Measurements from ENCODE around the gene CACNG7. TPM values are rescaled to one million over a fixed set of nuclear protein-coding genes. Genes with fewer than 3 reads are reported as not detected.

Gene CACNG7
- total RNA-seq, 1 experiment from 2014 or later = not detected

DNA sequence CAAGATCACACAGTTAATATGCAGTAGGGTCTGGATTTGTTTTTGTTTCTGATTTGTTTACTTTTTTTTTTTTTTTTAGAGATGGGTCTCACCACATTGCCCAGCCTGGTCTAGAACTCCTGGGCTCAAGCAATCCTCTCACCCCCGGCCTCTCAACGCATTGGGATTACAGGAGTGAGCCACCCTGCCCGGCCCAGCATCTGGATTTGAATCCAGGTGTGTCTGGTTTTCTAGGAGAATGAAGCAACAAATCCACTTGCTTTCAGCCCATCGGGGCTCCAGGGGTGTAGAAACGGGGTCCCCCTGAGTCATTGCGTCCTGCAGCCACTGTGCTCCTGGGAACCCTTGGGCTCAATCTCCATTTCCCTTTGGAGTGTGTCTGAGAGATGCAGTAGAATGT is 60.3 kb downstream of the CACNG7 start:
- POLR2A ChIA-PET (ENCODE audit: unreplicated experiment) = no interaction called here
- Histone ChIP-seq H3K9ac (ENCODE audit: low read length) (no peak overlapping the region), H4K20me1 (ENCODE audit: low read length) (no peaks in the 10 kb centered on the region), H3K9me3 (ENCODE audit: low read length) (no peaks in the 10 kb centered on the region), H3K36me3 (ENCODE audit: low read depth, low read length) (no peaks in the 10 kb centered on the region), H3K27me3 (ENCODE audit: low read length) (peaks cover 6% of the 10 kb centered on the region; the same call in 1 of the 2 replicates), H2AFZ (ENCODE audit: low read length) (no peak overlapping the region), H3K4me3 (ENCODE audit: low read length) (no peak overlapping the region), H3F3A (ENCODE audit: low read length, unreplicated experiment) (no peaks in the 10 kb centered on the region), H3K79me2 (ENCODE audit: low read length) (no peaks in the 10 kb centered on the region), H3K27ac (ENCODE audit: low read length) (no peak overlapping the region), H3K4me1 (ENCODE audit: insufficient read depth, low read length) (no peaks in the 10 kb centered on the region), H3K9me2 (replicated peaks; ENCODE audit: low read length) (no peaks in the 10 kb centered on the region), H3K4me2 (ENCODE audit: low read length) (no peak overlapping the region)
- TF ChIP-seq EZH2 (IDR thresholded peaks at IDR 0.05; ENCODE audit: low read length, unreplicated experiment) (no peak), EZH2phosphoT487 (IDR thresholded peaks at IDR 0.05; ENCODE audit: borderline replicate concordance, low read length) (no peak)
- TF ChIP-seq, protein P1, sequence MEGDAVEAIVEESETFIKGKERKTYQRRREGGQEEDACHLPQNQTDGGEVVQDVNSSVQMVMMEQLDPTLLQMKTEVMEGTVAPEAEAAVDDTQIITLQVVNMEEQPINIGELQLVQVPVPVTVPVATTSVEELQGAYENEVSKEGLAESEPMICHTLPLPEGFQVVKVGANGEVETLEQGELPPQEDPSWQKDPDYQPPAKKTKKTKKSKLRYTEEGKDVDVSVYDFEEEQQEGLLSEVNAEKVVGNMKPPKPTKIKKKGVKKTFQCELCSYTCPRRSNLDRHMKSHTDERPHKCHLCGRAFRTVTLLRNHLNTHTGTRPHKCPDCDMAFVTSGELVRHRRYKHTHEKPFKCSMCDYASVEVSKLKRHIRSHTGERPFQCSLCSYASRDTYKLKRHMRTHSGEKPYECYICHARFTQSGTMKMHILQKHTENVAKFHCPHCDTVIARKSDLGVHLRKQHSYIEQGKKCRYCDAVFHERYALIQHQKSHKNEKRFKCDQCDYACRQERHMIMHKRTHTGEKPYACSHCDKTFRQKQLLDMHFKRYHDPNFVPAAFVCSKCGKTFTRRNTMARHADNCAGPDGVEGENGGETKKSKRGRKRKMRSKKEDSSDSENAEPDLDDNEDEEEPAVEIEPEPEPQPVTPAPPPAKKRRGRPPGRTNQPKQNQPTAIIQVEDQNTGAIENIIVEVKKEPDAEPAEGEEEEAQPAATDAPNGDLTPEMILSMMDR (conservative IDR thresholded peaks at IDR 0.05; ENCODE audit: low read depth, low read length) = no peak
- ATAC-seq (no peak), DNase-seq (no peak)
- CTCF ChIA-PET = no interaction called here
- no TSS peak for BruUV-seq (replicated peaks)
- intact Hi-C loops (cut with micrococcal nuclease) = no loop called here

DNA sequence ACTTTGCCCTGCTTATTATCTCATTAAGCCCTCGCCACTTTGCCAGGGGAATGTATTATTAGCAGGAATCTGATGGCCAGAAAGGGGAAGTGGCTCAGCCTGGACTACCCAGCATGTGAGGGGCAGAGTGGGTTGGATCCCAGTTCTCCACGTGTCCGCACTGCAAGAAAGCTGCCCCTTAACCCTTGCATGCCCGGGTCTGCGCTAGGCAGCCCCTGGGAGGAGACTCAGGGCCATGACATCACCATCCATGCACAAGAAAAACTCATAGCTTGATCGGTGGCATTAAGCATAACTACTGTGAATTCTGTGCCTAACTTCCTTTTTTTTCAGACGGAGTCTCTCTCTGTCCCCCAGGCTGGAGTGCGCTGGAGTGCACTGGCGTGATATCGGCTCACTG is 62.6 kb downstream of the CACNG7 start:
- DNase-seq (no peak), ATAC-seq (no peak)
- TF ChIP-seq EZH2phosphoT487 (IDR thresholded peaks at IDR 0.05; ENCODE audit: borderline replicate concordance, low read length) (no peak), EZH2 (IDR thresholded peaks at IDR 0.05; ENCODE audit: low read length, unreplicated experiment) (no peak)
- TF ChIP-seq, protein P1 (conservative IDR thresholded peaks at IDR 0.05; ENCODE audit: low read depth, low read length) = no peak
- Histone ChIP-seq H3K27ac (ENCODE audit: low read length) (no peak overlapping the region), H3K9ac (ENCODE audit: low read length) (no peak overlapping the region), H3K27me3 (ENCODE audit: low read length) (no peaks in the 10 kb centered on the region), H3K9me3 (ENCODE audit: low read length) (no peaks in the 10 kb centered on the region), H3K9me2 (replicated peaks; ENCODE audit: low read length) (no peaks in the 10 kb centered on the region), H3K79me2 (ENCODE audit: low read length) (no peaks in the 10 kb centered on the region), H4K20me1 (ENCODE audit: low read length) (no peaks in the 10 kb centered on the region), H2AFZ (ENCODE audit: low read length) (no peak overlapping the region), H3K4me3 (ENCODE audit: low read length) (no peak overlapping the region), H3K36me3 (ENCODE audit: low read depth, low read length) (no peaks in the 10 kb centered on the region), H3F3A (ENCODE audit: low read length, unreplicated experiment) (no peaks in the 10 kb centered on the region), H3K4me2 (ENCODE audit: low read length) (no peak overlapping the region), H3K4me1 (ENCODE audit: insufficient read depth, low read length) (no peaks in the 10 kb centered on the region)
- POLR2A ChIA-PET (ENCODE audit: unreplicated experiment) = no interaction called here
- intact Hi-C loops (cut with micrococcal nuclease) = loop anchor here (10.0 kb wide), 1 partner anchor 67 kb away; the partner anchor contains the start of gene CACNG7
- BruUV-seq (replicated peaks) = no TSS peak
- CTCF ChIA-PET = no interaction called here

DNA sequence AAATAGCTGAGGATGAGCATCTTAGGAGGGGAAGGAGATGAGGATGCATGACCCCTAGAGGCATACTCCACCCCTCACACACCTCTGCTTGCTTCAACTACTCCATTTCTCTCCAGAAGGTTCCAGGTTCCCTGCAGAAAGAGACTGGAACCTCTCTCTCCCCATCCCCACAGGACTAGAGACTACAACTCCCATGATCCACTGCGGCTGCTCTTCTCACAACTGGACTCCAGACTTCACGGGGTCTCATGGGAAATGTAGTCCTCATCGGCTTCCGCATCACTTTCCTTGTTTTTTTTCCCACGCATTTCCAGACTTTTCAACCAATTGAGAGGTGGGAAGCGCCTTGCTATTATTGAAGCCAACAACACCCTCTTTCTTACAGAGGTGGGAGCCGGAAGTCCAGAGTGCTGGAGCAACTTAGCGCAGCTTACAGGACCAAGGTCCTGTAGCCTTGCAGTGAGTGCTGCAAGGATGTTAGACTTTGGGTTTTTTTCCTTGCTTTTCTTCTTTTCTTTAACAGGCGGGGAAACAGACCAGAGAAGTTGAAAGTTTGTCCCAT is 68.4 kb downstream of the CACNG7 start:
- no peak overlapping the region for H3K27ac ChIP-seq (ENCODE audit: low read length)
- 0 out of 2 replicates have a peak overlapping the region, but pooled peaks have one; percentile 12 for H3K4me3 ChIP-seq (ENCODE audit: low read length)
- H3K79me2 ChIP-seq (ENCODE audit: low read length) = peaks cover 14% of the 10 kb centered on the region
- no peaks in the 10 kb centered on the region for H3K9me2 ChIP-seq (replicated peaks; ENCODE audit: low read length)
- no peak overlapping the region for H3K9ac ChIP-seq (ENCODE audit: low read length)
- H3F3A ChIP-seq (ENCODE audit: low read length, unreplicated experiment) = peaks cover 7% of the 10 kb centered on the region
- DNase-seq = peak; percentile 91
- H4K20me1 ChIP-seq (ENCODE audit: low read length) = no peaks in the 10 kb centered on the region
- ChIA-PET CTCF (interaction anchor here (0.5 kb wide), 1 partner anchor 28 kb away, joined by 7 read pairs; no protein-coding TSS in a partner anchor), POLR2A (ENCODE audit: unreplicated experiment) (no interaction called here)
- TF ChIP-seq, protein P1 (conservative IDR thresholded peaks at IDR 0.05; ENCODE audit: low read depth, low read length) = no peak
- TF ChIP-seq EZH2phosphoT487 (IDR thresholded peaks at IDR 0.05; ENCODE audit: borderline replicate concordance, low read length) = no peak
- no peak for TF ChIP-seq EZH2 (IDR thresholded peaks at IDR 0.05; ENCODE audit: low read length, unreplicated experiment)
- 0 out of 2 replicates have a peak overlapping the region, but pooled peaks have one; percentile 21 for H2AFZ ChIP-seq (ENCODE audit: low read length)
- intact Hi-C loops (cut with micrococcal nuclease) = loop anchor here (10.0 kb wide), 1 partner anchor 73 kb away; the partner anchor contains the start of gene CACNG7
- no TSS peak for BruUV-seq (replicated peaks)
- H3K36me3 ChIP-seq (ENCODE audit: low read depth, low read length) = no peaks in the 10 kb centered on the region
- H3K4me1 ChIP-seq (ENCODE audit: insufficient read depth, low read length) = peaks cover 24% of the 10 kb centered on the region
- H3K9me3 ChIP-seq (ENCODE audit: low read length) = no peaks in the 10 kb centered on the region
- H3K4me2 ChIP-seq (ENCODE audit: low read length) = peak overlapping the region; percentile 100
- peak; percentile 12 for ATAC-seq
- no peaks in the 10 kb centered on the region for H3K27me3 ChIP-seq (ENCODE audit: low read length)

Data from PC-3 (cell line).